ENCODE results near the gene PSMA5. TPM values are rescaled to one million over a fixed set of nuclear protein-coding genes. Genes with fewer than 3 reads are reported as not detected.
A peak's percentile ranks its signal among the peaks of the same experiment; 100 is the strongest.

PSMA5 gene
- total RNA-seq, 1 donor from 2014 or later: 143 TPM

- no peak for TF ChIP-seq CTCF (IDR thresholded peaks at IDR 0.05; ENCODE audit: insufficient read depth, low read depth, low read length)
- H3K4me1 ChIP-seq (ENCODE audit: insufficient read depth, low read length): peaks cover 38% of the 10 kb centered on the region
- no peak for FAIRE-seq
- H3K27ac Mint-ChIP-seq (ENCODE audit: unreplicated experiment): peak overlapping the region; percentile 99
- H3K36me3 ChIP-seq (ENCODE audit: insufficient read depth, low read length): no peaks in the 10 kb centered on the region
- H3K4me3 ChIP-seq (ENCODE audit: insufficient read depth, low read depth, low read length): no peak overlapping the region
- H4K20me1 ChIP-seq (ENCODE audit: insufficient read depth, low read length): no peaks in the 10 kb centered on the region
- H3K4me1 Mint-ChIP-seq (ENCODE audit: low read depth, unreplicated experiment): peaks cover 47% of the 10 kb centered on the region
- no peak overlapping the region for H3K27ac ChIP-seq (ENCODE audit: low read depth, low read length)
- no peaks in the 10 kb centered on the region for H3K9me3 ChIP-seq (ENCODE audit: insufficient read depth, low read depth, low read length)
- peak overlapping the region; percentile 31 for H3K4me3 Mint-ChIP-seq (ENCODE audit: unreplicated experiment)
- peaks cover 61% of the 10 kb centered on the region for H3K79me2 ChIP-seq (ENCODE audit: insufficient read depth, low read length)
- no peak overlapping the region for H3K9ac ChIP-seq (ENCODE audit: low read length)
- H3K36me3 Mint-ChIP-seq (ENCODE audit: low read depth, unreplicated experiment): no peaks in the 10 kb centered on the region
- no peak for DNase-seq (ENCODE audit: low read depth)
- no peak overlapping the region for H2AFZ ChIP-seq (ENCODE audit: low read depth, low read length)
- no peaks in the 10 kb centered on the region for H3K27me3 ChIP-seq (ENCODE audit: insufficient read depth, low read length)
- H3K4me2 ChIP-seq (ENCODE audit: low read length): no peak overlapping the region
- H3K27me3 Mint-ChIP-seq (ENCODE audit: low read depth, unreplicated experiment): no peaks in the 10 kb centered on the region
- H3K9me3 Mint-ChIP-seq (ENCODE audit: unreplicated experiment): no peaks in the 10 kb centered on the region
These were observed 53.1 kb downstream of the PSMA5 start for GRCh38 chr1:109373126-109373525.

- no peak overlapping the region for H2AFZ ChIP-seq (ENCODE audit: low read depth, low read length)
- FAIRE-seq: no peak
- H3K4me1 Mint-ChIP-seq (ENCODE audit: low read depth, unreplicated experiment): peaks cover 47% of the 10 kb centered on the region
These were observed 54.0 kb downstream of the PSMA5 start for GRCh38 chr1:109372281-109372680.

More at GRCh38 chr1:109372281-109372680, 54.0 kb downstream of the PSMA5 start:
- no peak overlapping the region for H3K9ac ChIP-seq (ENCODE audit: low read length)
- peaks cover 53% of the 10 kb centered on the region for H3K79me2 ChIP-seq (ENCODE audit: insufficient read depth, low read length)
- H3K36me3 ChIP-seq (ENCODE audit: insufficient read depth, low read length): no peaks in the 10 kb centered on the region
- Mint-ChIP-seq H3K27me3 (ENCODE audit: low read depth, unreplicated experiment) (no peaks in the 10 kb centered on the region), H3K36me3 (ENCODE audit: low read depth, unreplicated experiment) (peaks cover 2% of the 10 kb centered on the region), H3K4me3 (ENCODE audit: unreplicated experiment) (peak overlapping the region; percentile 41), H3K27ac (ENCODE audit: unreplicated experiment) (peak overlapping the region; percentile 99), H3K9me3 (ENCODE audit: unreplicated experiment) (no peaks in the 10 kb centered on the region)
- H4K20me1 ChIP-seq (ENCODE audit: insufficient read depth, low read length): no peaks in the 10 kb centered on the region
- H3K4me3 ChIP-seq (ENCODE audit: insufficient read depth, low read depth, low read length): no peak overlapping the region
- DNase-seq (ENCODE audit: low read depth): no peak
- H3K9me3 ChIP-seq (ENCODE audit: insufficient read depth, low read depth, low read length): no peaks in the 10 kb centered on the region
- no peak overlapping the region for H3K4me2 ChIP-seq (ENCODE audit: low read length)
- H3K27me3 ChIP-seq (ENCODE audit: insufficient read depth, low read length): no peaks in the 10 kb centered on the region
- peaks cover 38% of the 10 kb centered on the region for H3K4me1 ChIP-seq (ENCODE audit: insufficient read depth, low read length)
- H3K27ac ChIP-seq (ENCODE audit: low read depth, low read length): peak overlapping the region; percentile 95
- TF ChIP-seq CTCF (IDR thresholded peaks at IDR 0.05; ENCODE audit: insufficient read depth, low read depth, low read length): no peak
- no peak for TF ChIP-seq EZH2 (IDR thresholded peaks at IDR 0.05; ENCODE audit: insufficient read depth, low read length)
